ENCODE measurements around the gene CLDN34.

CLDN34 gene

GRCh38 chrX:9947131-9947794, 19.9 kb upstream of the CLDN34 start:
- DNase-seq (ENCODE audit: low read depth) = no peak
- TF ChIP-seq CTCF (conservative IDR thresholded peaks at IDR 0.05; ENCODE audit: low read length) = no peak
- H3K4me3 ChIP-seq (ENCODE audit: low read length) = no peak overlapping the region

GRCh38 chrX:9948406-9948805, 18.8 kb upstream of the CLDN34 start:
- DNase-seq (ENCODE audit: low read depth) = peak; percentile 50
- no peak for TF ChIP-seq CTCF (conservative IDR thresholded peaks at IDR 0.05; ENCODE audit: low read length)

DNA sequence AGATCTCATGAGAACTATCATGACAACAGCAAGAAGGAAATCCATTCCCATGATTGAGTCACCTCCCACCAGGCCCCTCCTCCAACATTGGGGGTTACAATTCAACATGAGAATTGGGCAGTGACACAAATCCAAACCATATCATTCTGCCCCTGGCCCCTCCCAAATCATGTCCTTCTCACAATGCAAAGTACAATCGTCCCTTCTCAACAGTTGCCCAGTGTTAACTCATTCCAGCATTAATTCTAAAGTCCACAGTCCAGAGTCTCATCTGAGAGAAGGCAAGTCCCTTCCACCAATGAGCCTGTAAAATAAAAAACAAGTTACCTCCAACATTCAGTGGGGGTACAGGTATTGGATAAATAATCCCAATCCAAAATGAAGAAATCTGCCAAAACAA, 14.9 kb upstream of the CLDN34 start:
- no peak overlapping the region for H3K4me3 ChIP-seq (ENCODE audit: low read length)
- TF ChIP-seq CTCF (conservative IDR thresholded peaks at IDR 0.05; ENCODE audit: low read length) = no peak
- no peak for DNase-seq (ENCODE audit: low read depth)

More at GRCh38 chrX:9948406-9948805, 18.8 kb upstream of the CLDN34 start:
- no peak overlapping the region for H3K4me3 ChIP-seq (ENCODE audit: low read length)

- DNase-seq (ENCODE audit: low read depth) = no peak
- TF ChIP-seq CTCF (conservative IDR thresholded peaks at IDR 0.05; ENCODE audit: low read length) = no peak
- H3K4me3 ChIP-seq (ENCODE audit: low read length) = no peak overlapping the region
These were observed 13.8 kb upstream of the CLDN34 start for GRCh38 chrX:9953396-9953795.

GRCh38 chrX:9955506-9955905, 11.7 kb upstream of the CLDN34 start:
- DNase-seq (ENCODE audit: low read depth) = peak; percentile 77
- no peak overlapping the region for H3K4me3 ChIP-seq (ENCODE audit: low read length)
- no peak for TF ChIP-seq CTCF (conservative IDR thresholded peaks at IDR 0.05; ENCODE audit: low read length)

DNA sequence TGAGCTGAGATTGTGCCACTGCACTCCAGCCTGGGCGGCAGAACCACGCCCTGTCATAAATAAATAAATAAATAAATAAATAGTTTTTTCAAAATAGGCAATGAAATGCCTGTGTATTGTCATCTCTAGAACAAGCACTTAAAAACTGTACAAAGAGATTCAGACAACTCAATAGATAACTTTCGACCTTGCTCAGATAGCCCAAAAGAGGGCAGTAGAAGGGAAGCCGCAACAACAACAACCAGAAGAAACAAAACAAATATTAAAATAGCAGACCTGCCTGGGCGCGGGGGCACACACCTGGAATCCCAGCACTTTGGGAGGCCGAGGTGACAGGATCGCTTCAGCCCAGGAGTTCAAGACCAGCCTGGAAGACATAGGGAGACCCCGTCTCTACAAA, 9.4 kb upstream of the CLDN34 start:
- TF ChIP-seq CTCF (conservative IDR thresholded peaks at IDR 0.05; ENCODE audit: low read length) = no peak
- no peak for DNase-seq (ENCODE audit: low read depth)
- H3K4me3 ChIP-seq (ENCODE audit: low read length) = no peak overlapping the region

GRCh38 chrX:9958183-9958582, 9.0 kb upstream of the CLDN34 start:
- no peak for DNase-seq (ENCODE audit: low read depth)
- no peak for TF ChIP-seq CTCF (conservative IDR thresholded peaks at IDR 0.05; ENCODE audit: low read length)

More at GRCh38 chrX:9958183-9958582, 9.0 kb upstream of the CLDN34 start:
- no peak overlapping the region for H3K4me3 ChIP-seq (ENCODE audit: low read length)

Data from AG10803 (cell line).